ENCODE measurements around the gene PLEKHA5. TPM values are rescaled to one million over a fixed set of nuclear protein-coding genes. Genes with fewer than 3 reads are reported as not detected.
"Not testable (repeated sequence)": the region's sequence is repeated elsewhere in the genome, so short reads cannot be mapped to it uniquely, and the experiment has no call there.

PLEKHA5 gene
- total RNA-seq, 1 donor from 2014 or later: 232 TPM

GRCh38 chr12:19412844-19413243 is 283.3 kb downstream of the PLEKHA5 start:
- no peak overlapping the region for H3K27ac Mint-ChIP-seq
- no peak for TF ChIP-seq CTCF (IDR thresholded peaks at IDR 0.05; ENCODE audit: unreplicated experiment)

GRCh38 chr12:19413582-19413981 is 284.0 kb downstream of the PLEKHA5 start:
- H3K4me3 Mint-ChIP-seq (ENCODE audit: low read depth); H3K27ac Mint-ChIP-seq; H3K9me3 Mint-ChIP-seq (ENCODE audit: low read depth); DNase-seq (ENCODE audit: low spot score, unreplicated experiment); H3K36me3 Mint-ChIP-seq (ENCODE audit: insufficient read depth): not testable (repeated sequence)
- Mint-ChIP-seq H3K4me1 (ENCODE audit: low read depth) (peaks cover 13% of the 10 kb centered on the region), H3K27me3 (peaks cover 16% of the 10 kb centered on the region)

More at GRCh38 chr12:19412844-19413243, 283.3 kb downstream of the PLEKHA5 start:
- peaks cover under 1% of the 10 kb centered on the region for H3K36me3 Mint-ChIP-seq (ENCODE audit: insufficient read depth)
- peaks cover 4% of the 10 kb centered on the region for H3K9me3 Mint-ChIP-seq (ENCODE audit: low read depth)
- DNase-seq (ENCODE audit: low spot score, unreplicated experiment): no peak
- H3K4me3 Mint-ChIP-seq (ENCODE audit: low read depth): no peak overlapping the region
- H3K27me3 Mint-ChIP-seq: peaks cover 16% of the 10 kb centered on the region
- H3K4me1 Mint-ChIP-seq (ENCODE audit: low read depth): peaks cover 13% of the 10 kb centered on the region

- Mint-ChIP-seq H3K27ac (no peak overlapping the region), H3K36me3 (ENCODE audit: insufficient read depth) (peaks cover 3% of the 10 kb centered on the region), H3K4me3 (ENCODE audit: low read depth) (no peak overlapping the region), H3K9me3 (ENCODE audit: low read depth) (peaks cover 10% of the 10 kb centered on the region), H3K27me3 (peaks cover 11% of the 10 kb centered on the region), H3K4me1 (ENCODE audit: low read depth) (peaks cover 7% of the 10 kb centered on the region)
- no peak for DNase-seq (ENCODE audit: low spot score, unreplicated experiment)
- no peak for TF ChIP-seq CTCF (IDR thresholded peaks at IDR 0.05; ENCODE audit: unreplicated experiment)
Observed at GRCh38 chr12:19415563-19415962, 286.0 kb downstream of the PLEKHA5 start.

- no peak for TF ChIP-seq CTCF (IDR thresholded peaks at IDR 0.05; ENCODE audit: unreplicated experiment)
- no peak for DNase-seq (ENCODE audit: low spot score, unreplicated experiment)
- Mint-ChIP-seq H3K27me3 (no peaks in the 10 kb centered on the region), H3K4me3 (ENCODE audit: low read depth) (no peak overlapping the region), H3K27ac (no peak overlapping the region), H3K4me1 (ENCODE audit: low read depth) (no peaks in the 10 kb centered on the region), H3K9me3 (ENCODE audit: low read depth) (peaks cover 12% of the 10 kb centered on the region), H3K36me3 (ENCODE audit: insufficient read depth) (peaks cover 3% of the 10 kb centered on the region)
Observed at GRCh38 chr12:19419086-19419485, 289.6 kb downstream of the PLEKHA5 start.

GRCh38 chr12:19421503-19422282 is 292.2 kb downstream of the PLEKHA5 start:
- H3K27me3 Mint-ChIP-seq: no peaks in the 10 kb centered on the region
- no peak overlapping the region for H3K27ac Mint-ChIP-seq
- peaks cover 13% of the 10 kb centered on the region for H3K9me3 Mint-ChIP-seq (ENCODE audit: low read depth)
- no peak overlapping the region for H3K4me3 Mint-ChIP-seq (ENCODE audit: low read depth)
- no peaks in the 10 kb centered on the region for H3K4me1 Mint-ChIP-seq (ENCODE audit: low read depth)
- DNase-seq (ENCODE audit: low spot score, unreplicated experiment): no peak
- peaks cover 3% of the 10 kb centered on the region for H3K36me3 Mint-ChIP-seq (ENCODE audit: insufficient read depth)
- TF ChIP-seq CTCF (IDR thresholded peaks at IDR 0.05; ENCODE audit: unreplicated experiment): no peak
